ENCODE data around the gene BCL3.
A peak's percentile ranks its signal among the peaks of the same experiment; 100 is the strongest.

BCL3 gene

GRCh38 chr19:44728178-44728577, 20.3 kb upstream of the BCL3 start (continued):
- TF ChIP-seq YY1 (tag by site-specific recombination; IDR thresholded peaks at IDR 0.05) = no peak
- no peak for TF ChIP-seq OSR2 (tag by site-specific recombination; IDR thresholded peaks at IDR 0.05)
- no peak for TF ChIP-seq ZFHX2 (tag by site-specific recombination; conservative IDR thresholded peaks at IDR 0.05)
- TF ChIP-seq ZNF146 (tag by site-specific recombination; IDR thresholded peaks at IDR 0.05) = no peak
- no peak for TF ChIP-seq ZBTB8A (tag by site-specific recombination; IDR thresholded peaks at IDR 0.05)
- TF ChIP-seq GLI2 (tag by site-specific recombination; IDR thresholded peaks at IDR 0.05; ENCODE audit: borderline replicate concordance, low read depth) = no peak
- TF ChIP-seq ZNF768 (tag by site-specific recombination; IDR thresholded peaks at IDR 0.05) = no peak
- no peak for TF ChIP-seq HOXC10 (CRISPR knock-in tag; IDR thresholded peaks at IDR 0.05)
- no peak for TF ChIP-seq ZNF274 (IDR thresholded peaks at IDR 0.05; ENCODE audit: low read length)
- no peak for TF ChIP-seq ZNF274 (tag by site-specific recombination; IDR thresholded peaks at IDR 0.05; ENCODE audit: borderline replicate concordance)

- Histone ChIP-seq H3K27ac (ENCODE audit: extremely low read depth, low read depth, low read length) (no peak overlapping the region), H3K4me1 (ENCODE audit: control insufficient read depth, insufficient read depth, low read length) (no peaks in the 10 kb centered on the region), H3K9me3 (ENCODE audit: control insufficient read depth, insufficient read depth, low read depth, low read length) (no peaks in the 10 kb centered on the region), H3K36me3 (ENCODE audit: control insufficient read depth in 2 of 2, insufficient read depth in 1 of 2, low read length in 2 of 2) (no peaks in the 10 kb centered on the region; a peak in 1 of 3 replicates), H3K4me3 (ENCODE audit: low read depth, low read length) (no peak overlapping the region)
- CTCF ChIA-PET = interaction anchor here (0.6 to 11.1 kb wide), 6 partner anchors 32 to 159 kb away, joined by 3 to 453 read pairs (median 4); no protein-coding TSS in a partner anchor
- no peak for TF ChIP-seq ZNF473 (tag by site-specific recombination; IDR thresholded peaks at IDR 0.05)
- TF ChIP-seq SP3 (tag by site-specific recombination; IDR thresholded peaks at IDR 0.05) = no peak
- TF ChIP-seq IKZF3 (tag by site-specific recombination; IDR thresholded peaks at IDR 0.05) = no peak
- no peak for TF ChIP-seq ZNF777 (tag by site-specific recombination; IDR thresholded peaks at IDR 0.05; ENCODE audit: borderline replicate concordance)
- 0 out of 2 replicates have a peak, but pooled peaks have one; percentile 21 for TF ChIP-seq ZNF121 (tag by site-specific recombination; IDR thresholded peaks at IDR 0.05)
- POLR2A ChIA-PET = no interaction called here
Measured at GRCh38 chr19:44729516-44730033, 18.9 kb upstream of the BCL3 start.

DNA sequence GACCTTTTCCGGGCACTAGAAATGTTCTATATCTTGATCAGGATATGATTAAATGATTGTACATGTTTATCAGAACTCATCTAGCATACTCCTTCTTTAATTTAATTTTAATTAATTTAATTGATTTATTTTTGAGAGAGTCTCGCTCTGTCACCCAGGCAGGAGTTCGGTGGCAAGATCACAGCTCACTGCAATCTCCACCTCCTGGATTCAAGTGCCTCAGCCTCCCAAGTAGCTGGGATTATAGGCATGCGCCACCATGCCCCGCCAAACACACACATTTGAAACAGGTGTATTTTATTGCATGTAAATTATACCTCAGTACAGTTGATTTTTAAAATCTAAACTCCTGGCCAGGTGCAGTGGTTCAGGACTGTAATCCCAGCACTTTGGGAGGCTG, 17.4 kb upstream of the BCL3 start:
- Histone ChIP-seq H3K36me3 (ENCODE audit: control insufficient read depth in 2 of 2, insufficient read depth in 1 of 2, low read length in 2 of 2) (no peaks in the 10 kb centered on the region; a peak in 1 of 3 replicates), H3K4me1 (ENCODE audit: control insufficient read depth, insufficient read depth, low read length) (no peaks in the 10 kb centered on the region), H3K27ac (ENCODE audit: extremely low read depth, low read depth, low read length) (no peak overlapping the region), H3K9me3 (ENCODE audit: control insufficient read depth, insufficient read depth, low read depth, low read length) (no peaks in the 10 kb centered on the region), H3K4me3 (ENCODE audit: low read depth, low read length) (no peak overlapping the region)
- no peak for TF ChIP-seq ZNF768 (tag by site-specific recombination; IDR thresholded peaks at IDR 0.05)
- no peak for TF ChIP-seq PRDM1 (tag by site-specific recombination; IDR thresholded peaks at IDR 0.05)
- no peak for TF ChIP-seq ZNF391 (tag by site-specific recombination; IDR thresholded peaks at IDR 0.05; ENCODE audit: borderline replicate concordance, low read depth)
- no peak for TF ChIP-seq AEBP2 (tag by site-specific recombination; IDR thresholded peaks at IDR 0.05; ENCODE audit: borderline replicate concordance)
- TF ChIP-seq ZNF404 (tag by site-specific recombination; IDR thresholded peaks at IDR 0.05) = no peak
- TF ChIP-seq OSR2 (tag by site-specific recombination; IDR thresholded peaks at IDR 0.05) = no peak
- no peak for TF ChIP-seq TCF7L2 (IDR thresholded peaks at IDR 0.05; ENCODE audit: borderline replicate concordance, low read depth, low read length)
- POLR2A ChIA-PET = no interaction called here
- CTCF ChIA-PET = interaction anchor here (0.6 to 4.3 kb wide), 4 partner anchors 8 to 190 kb away, joined by 3 to 31 read pairs (median 13); no protein-coding TSS in a partner anchor

DNA sequence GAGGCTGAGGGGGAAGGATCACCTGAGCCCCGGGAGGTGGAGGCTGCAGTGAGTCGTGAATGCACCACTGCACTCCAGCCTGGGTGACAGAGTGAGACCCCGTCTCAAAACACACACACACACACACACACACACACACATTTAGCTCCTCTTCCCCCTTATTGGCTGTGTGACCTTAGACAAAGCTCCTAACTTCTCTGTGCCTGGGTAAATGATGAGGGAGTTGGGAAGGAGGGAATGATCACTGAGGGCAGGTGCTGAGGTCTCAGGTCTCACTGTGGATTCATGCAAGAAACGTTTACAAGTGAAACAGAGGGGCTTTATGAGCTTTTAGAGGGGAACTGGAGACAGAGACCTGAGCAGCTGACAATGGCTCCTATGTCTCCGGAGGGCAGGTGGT, 16.9 kb upstream of the BCL3 start:
- H3K9me3 ChIP-seq (ENCODE audit: control insufficient read depth, insufficient read depth, low read depth, low read length) = no peaks in the 10 kb centered on the region
- no peaks in the 10 kb centered on the region; a peak in 1 of 3 replicates for H3K36me3 ChIP-seq (ENCODE audit: control insufficient read depth in 2 of 2, insufficient read depth in 1 of 2, low read length in 2 of 2)
- H3K4me3 ChIP-seq (ENCODE audit: low read depth, low read length) = no peak overlapping the region
- no peaks in the 10 kb centered on the region for H3K4me1 ChIP-seq (ENCODE audit: control insufficient read depth, insufficient read depth, low read length)
- POLR2A ChIA-PET = interaction anchor here (0.6 kb wide), 1 partner anchor 602 kb away, joined by 4 read pairs; no protein-coding TSS in a partner anchor
- CTCF ChIA-PET = interaction anchor here (0.6 to 4.3 kb wide), 5 partner anchors 8 to 190 kb away, joined by 3 to 31 read pairs (median 4); no protein-coding TSS in a partner anchor
- no peak for TF ChIP-seq ZNF354C (tag by site-specific recombination; IDR thresholded peaks at IDR 0.05; ENCODE audit: borderline replicate concordance, low read depth)
- peak; percentile 83; the same call in 1 of the 2 replicates for TF ChIP-seq ZNF768 (tag by site-specific recombination; IDR thresholded peaks at IDR 0.05)
- H3K27ac ChIP-seq (ENCODE audit: extremely low read depth, low read depth, low read length) = no peak overlapping the region
